H1 (cell line): Measurements from ENCODE around the gene LZTFL1. TPM values are rescaled to one million over a fixed set of nuclear protein-coding genes. Genes with fewer than 3 reads are reported as not detected.

Experiments
- CEBPB ChIP-seq: IDR thresholded peaks from 2 replicates; pipeline ENCODE4 v1.6.1; 2012; ENCODE audit warnings: low read depth, low read length
- HDAC2 ChIP-seq, 2 experiments: fragments of 300-600 bp in 1 of 2; sonication (generic) in 1 of 2; IDR thresholded peaks; 2 replicates each; pipeline ENCODE4 v1.6.1; 2011 to 2012; ENCODE audit warnings: low read depth in 2 of 2, low read length in 2 of 2, mild to moderate bottlenecking in 2 of 2, moderate library complexity in 2 of 2, borderline replicate concordance in 1 of 2, inconsistent platforms in 1 of 2
- polyA plus RNA-seq, 7 experiments: library from polyadenylated mRNA; depleted of rRNA in 3 of 7; stranded (reverse) in 5 of 7; unstranded in 2 of 7; fragments of >200 nt in 5 of 7; fragments of 200-250 nt in 2 of 7; gene quantifications; 1 replicate in 5 of 7; 2 replicates in 1 of 7; 4 replicates in 1 of 7; pipeline versions ENCODE4 v1.2.1 to v1.2.3, GENCODE V29; 2011 to 2013; ENCODE audit warnings: missing spikeins in 2 of 7, mixed read lengths in 2 of 7
- total RNA-seq: library from RNA; stranded (reverse); fragmentation: NEBNext Ultra II Directional; extraction: Animal tissue kit (Norgen Biotek cat#: 25700); gene quantifications from 2 replicates; pipeline ENCODE4 v1.2.1, GENCODE V29; 2021

The LZTFL1 gene
- total and polyA plus RNA-seq, 2 of the 8 experiments (the other 6 are each of a cell fraction or from before 2014, with no cell fraction given), result 8.7 to 11.5 TPM

GRCh38 chr3:45796902-45797637 is 44.8 kb downstream of the LZTFL1 start (continued):
- TF ChIP-seq CEBPB, result no peak
- no peak for TF ChIP-seq HDAC2 (IDR thresholded peaks at IDR 0.05; ENCODE audit: borderline replicate concordance in 1 of 2, low read depth in 2 of 2, low read length in 2 of 2)
- TF ChIP-seq, all 59 proteins: peak for 0
